Ammon's horn (tissue), 1 donor: ENCODE measurements around the gene TP53INP2.
A peak's percentile ranks its signal among the peaks of the same experiment; 100 is the strongest.
"Not testable (repeated sequence)": the region's sequence is repeated elsewhere in the genome, so short reads cannot be mapped to it uniquely, and the experiment has no call there.

ENCODE experiments used
- DNase-seq: peaks from one replicate; pipeline ENCODE4 v3.0.0-alpha.2; 2016; ENCODE audit warnings: low spot score

The TP53INP2 gene

GRCh38 chr20:34722560-34722959, 18.4 kb downstream of the TP53INP2 start:
- DNase-seq: not testable (repeated sequence)

GRCh38 chr20:34724172-34724571, 20.0 kb downstream of the TP53INP2 start:
- DNase-seq: no peak

GRCh38 chr20:34729416-34729815, 25.3 kb downstream of the TP53INP2 start:
- no peak for DNase-seq

GRCh38 chr20:34732523-34732922, 28.4 kb downstream of the TP53INP2 start:
- DNase-seq: no peak

- DNase-seq: peak; percentile 14
Measured at GRCh38 chr20:34736106-34736735, 32.1 kb downstream of the TP53INP2 start.

GRCh38 chr20:34743039-34743438, 38.9 kb downstream of the TP53INP2 start:
- no peak for DNase-seq

GRCh38 chr20:34744340-34744739, 40.2 kb downstream of the TP53INP2 start:
- DNase-seq: no peak

GRCh38 chr20:34744847-34745246, 40.7 kb downstream of the TP53INP2 start:
- DNase-seq: no peak

- no peak for DNase-seq
Measured at GRCh38 chr20:34746674-34747073, 42.5 kb downstream of the TP53INP2 start.

GRCh38 chr20:34747479-34747878, 43.3 kb downstream of the TP53INP2 start:
- DNase-seq: no peak

- no peak for DNase-seq
Measured at GRCh38 chr20:34748709-34749108, 44.6 kb downstream of the TP53INP2 start.

- no peak for DNase-seq
Measured at GRCh38 chr20:34750484-34750883, 46.3 kb downstream of the TP53INP2 start.

- no peak for DNase-seq
Measured at GRCh38 chr20:34751453-34751852, 47.3 kb downstream of the TP53INP2 start.

- no peak for DNase-seq
Measured at GRCh38 chr20:34753706-34754461, 49.7 kb downstream of the TP53INP2 start.

GRCh38 chr20:34754611-34755010, 50.5 kb downstream of the TP53INP2 start:
- no peak for DNase-seq

- no peak for DNase-seq
Measured at GRCh38 chr20:34755367-34755766, 51.2 kb downstream of the TP53INP2 start.

GRCh38 chr20:34762031-34762555, 57.9 kb downstream of the TP53INP2 start:
- DNase-seq: no peak
